Measurements from ENCODE around the gene DHX34.
A peak's percentile ranks its signal among the peaks of the same experiment; 100 is the strongest.

Gene DHX34

GRCh38 chr19:47404334-47405196 lies 55.5 kb downstream of the DHX34 start:
- peak; percentile 14 for DNase-seq (ENCODE audit: low spot score)
- no peak for TF ChIP-seq CTCF (IDR thresholded peaks at IDR 0.05; ENCODE audit: extremely low read depth, insufficient read depth, missing control alignments)

GRCh38 chr19:47405197-47405550 lies 56.1 kb downstream of the DHX34 start:
- DNase-seq (ENCODE audit: low spot score), result no peak
- in situ Hi-C loops (cut with MboI; ENCODE audit: low pct_unique_long_range_greater_than_20kb, low sequenced_read_pairs, unreplicated experiment), result no loop called here
- TF ChIP-seq CTCF (IDR thresholded peaks at IDR 0.05; ENCODE audit: extremely low read depth, insufficient read depth, missing control alignments), result no peak

More at GRCh38 chr19:47404334-47405196, 55.5 kb downstream of the DHX34 start:
- in situ Hi-C loops (cut with MboI; ENCODE audit: low pct_unique_long_range_greater_than_20kb, low sequenced_read_pairs, unreplicated experiment), result no loop called here

GRCh38 chr19:47405854-47406417 lies 56.8 kb downstream of the DHX34 start:
- no peak for TF ChIP-seq CTCF (IDR thresholded peaks at IDR 0.05; ENCODE audit: extremely low read depth, insufficient read depth, missing control alignments)
- in situ Hi-C loops (cut with MboI; ENCODE audit: low pct_unique_long_range_greater_than_20kb, low sequenced_read_pairs, unreplicated experiment), result no loop called here
- DNase-seq (ENCODE audit: low spot score), result peak; percentile 14

GRCh38 chr19:47406711-47407416 lies 57.7 kb downstream of the DHX34 start:
- no peak for TF ChIP-seq CTCF (IDR thresholded peaks at IDR 0.05; ENCODE audit: extremely low read depth, insufficient read depth, missing control alignments)
- DNase-seq (ENCODE audit: low spot score), result peak; percentile 32
- in situ Hi-C loops (cut with MboI; ENCODE audit: low pct_unique_long_range_greater_than_20kb, low sequenced_read_pairs, unreplicated experiment), result no loop called here

GRCh38 chr19:47407417-47407774 lies 58.3 kb downstream of the DHX34 start:
- peak; percentile 31 for DNase-seq (ENCODE audit: low spot score)
- no peak for TF ChIP-seq CTCF (IDR thresholded peaks at IDR 0.05; ENCODE audit: extremely low read depth, insufficient read depth, missing control alignments)
- in situ Hi-C loops (cut with MboI; ENCODE audit: low pct_unique_long_range_greater_than_20kb, low sequenced_read_pairs, unreplicated experiment), result no loop called here

GRCh38 chr19:47408156-47408938 lies 59.2 kb downstream of the DHX34 start:
- TF ChIP-seq CTCF (IDR thresholded peaks at IDR 0.05; ENCODE audit: extremely low read depth, insufficient read depth, missing control alignments), result no peak
- DNase-seq (ENCODE audit: low spot score), result peak; percentile 10

More at GRCh38 chr19:47408156-47408938, 59.2 kb downstream of the DHX34 start:
- in situ Hi-C loops (cut with MboI; ENCODE audit: low pct_unique_long_range_greater_than_20kb, low sequenced_read_pairs, unreplicated experiment), result no loop called here
